Mesendoderm (in vitro differentiated cells): ENCODE results near the gene MBOAT7. TPM values are rescaled to one million over a fixed set of nuclear protein-coding genes. Genes with fewer than 3 reads are reported as not detected.

Experiments
- DNase-seq: peaks from one replicate; pipeline ENCODE4 v3.0.0; 2013
- H2AK5ac ChIP-seq: 2 replicates; pipeline ENCODE4 v1.6.1; 2013; ENCODE audit warnings: low read length, inconsistent platforms
- H2BK120ac ChIP-seq: 2 replicates; pipeline ENCODE4 v1.6.1; 2013; ENCODE audit warnings: low read depth, mild to moderate bottlenecking, low read length, moderate library complexity, mixed read lengths
- H2BK15ac ChIP-seq: replicated peaks from 2 replicates; pipeline ENCODE4 v1.6.1; 2013; ENCODE audit warnings: low read depth, mild to moderate bottlenecking, moderate library complexity
- H2BK5ac ChIP-seq: 2 replicates; pipeline ENCODE4 v1.6.1; 2013; ENCODE audit warnings: low read length, inconsistent platforms
- H3K18ac ChIP-seq: 2 replicates; pipeline ENCODE4 v1.6.1; 2013; ENCODE audit warnings: mild to moderate bottlenecking, low read length, mixed read lengths
- H3K23ac ChIP-seq: one replicate; pipeline ENCODE4 v1.6.1; 2013; ENCODE audit warnings: low read length
- H3K27ac ChIP-seq: 2 replicates; pipeline ENCODE4 v1.5.1; 2013; ENCODE audit warnings: low read depth, mild to moderate bottlenecking, inconsistent platforms, low read length, moderate library complexity
- H3K27me3 ChIP-seq: 2 replicates; pipeline ENCODE4 v1.6.1; 2013; ENCODE audit warnings: low read length, control low read depth, mild to moderate bottlenecking, inconsistent platforms; ENCODE audit not compliant: insufficient read depth, poor library complexity
- H3K36me3 ChIP-seq: 2 replicates; pipeline ENCODE4 v1.6.1; 2013; ENCODE audit warnings: low read length, inconsistent platforms; ENCODE audit not compliant: control insufficient read depth, insufficient read depth
- H3K4ac ChIP-seq: one replicate; pipeline ENCODE4 v1.6.1; 2013; ENCODE audit warnings: low read depth, mild to moderate bottlenecking, low read length, moderate library complexity
- H3K4me1 ChIP-seq: 2 replicates; pipeline ENCODE4 v1.6.1; 2013; ENCODE audit warnings: low read depth, low read length, inconsistent platforms; ENCODE audit not compliant: control insufficient read depth
- H3K4me2 ChIP-seq: 2 replicates; pipeline ENCODE4 v1.6.1; 2013; ENCODE audit warnings: low read length
- H3K4me3 ChIP-seq: 2 replicates; pipeline ENCODE4 v1.5.1; 2013; ENCODE audit warnings: mild to moderate bottlenecking, low read length
- H3K56ac ChIP-seq: one replicate; pipeline ENCODE4 v1.6.1; 2013; ENCODE audit warnings: low read length
- H3K79me1 ChIP-seq: 2 replicates; pipeline ENCODE4 v1.6.1; 2013; ENCODE audit warnings: low read length, inconsistent platforms
- H3K79me2 ChIP-seq: 2 replicates; pipeline ENCODE4 v1.6.1; 2013; ENCODE audit warnings: mild to moderate bottlenecking, low read length; ENCODE audit not compliant: control insufficient read depth, insufficient read depth
- H3K9ac ChIP-seq: 2 replicates; pipeline ENCODE4 v1.6.1; 2013; ENCODE audit warnings: low read length, inconsistent platforms
- H4K5ac ChIP-seq: one replicate; pipeline ENCODE4 v1.6.1; 2013; ENCODE audit warnings: low read length
- H4K8ac ChIP-seq: one replicate; pipeline ENCODE4 v1.6.1; 2013; ENCODE audit warnings: low read depth, mild to moderate bottlenecking, control low read depth, low read length, moderate library complexity
- WGBS: extraction: QIAGEN DNeasy Blood & Tissue Kit; methylation state at CpG from one replicate; pipeline ENCODE4 v1.1.7; 2013; ENCODE audit warnings: low lambda C conversion rate, missing lambda C conversion rate; ENCODE audit not compliant: insufficient coverage; ENCODE audit errors: extremely low coverage; 5-methylcytosine and 5-hydroxymethylcytosine counted together
- polyA plus RNA-seq, 2 experiments: library from polyadenylated mRNA; stranded (reverse); fragments of 200-250 nt; gene quantifications; one replicate each; pipeline ENCODE4 v1.2.3, GENCODE V29; 2013

Gene MBOAT7, protein sequence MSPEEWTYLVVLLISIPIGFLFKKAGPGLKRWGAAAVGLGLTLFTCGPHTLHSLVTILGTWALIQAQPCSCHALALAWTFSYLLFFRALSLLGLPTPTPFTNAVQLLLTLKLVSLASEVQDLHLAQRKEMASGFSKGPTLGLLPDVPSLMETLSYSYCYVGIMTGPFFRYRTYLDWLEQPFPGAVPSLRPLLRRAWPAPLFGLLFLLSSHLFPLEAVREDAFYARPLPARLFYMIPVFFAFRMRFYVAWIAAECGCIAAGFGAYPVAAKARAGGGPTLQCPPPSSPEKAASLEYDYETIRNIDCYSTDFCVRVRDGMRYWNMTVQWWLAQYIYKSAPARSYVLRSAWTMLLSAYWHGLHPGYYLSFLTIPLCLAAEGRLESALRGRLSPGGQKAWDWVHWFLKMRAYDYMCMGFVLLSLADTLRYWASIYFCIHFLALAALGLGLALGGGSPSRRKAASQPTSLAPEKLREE
- 95.4 TPM for polyA plus RNA-seq (2013, experiment 1 of 2)
- 92.1 TPM for polyA plus RNA-seq (2013, experiment 2 of 2)

- no peaks in the 10 kb centered on the region for H3K27me3 ChIP-seq
- peak within 1 kb of the TSS; percentile 90 for H3K4me2 ChIP-seq
- H3K23ac ChIP-seq = peak within 1 kb of the TSS; percentile 24
- H3K18ac ChIP-seq = peak within 1 kb of the TSS; percentile 85
- peak within 1 kb of the TSS; percentile 92 for H3K9ac ChIP-seq
- peaks cover 3% of the 10 kb centered on the region for H3K4me1 ChIP-seq
- peak within 1 kb of the TSS; percentile 42 for H4K8ac ChIP-seq
- peaks cover 8% of the 10 kb centered on the region for H3K36me3 ChIP-seq
- DNase-seq = no peak
- H3K4me3 ChIP-seq = peak within 1 kb of the TSS; percentile 61
- WGBS = no CpG with 5 or more reads among the region's 64 CpGs
- peaks cover 25% of the 10 kb centered on the region for H3K79me2 ChIP-seq
- peak within 1 kb of the TSS; percentile 92 for H2BK5ac ChIP-seq
- H3K56ac ChIP-seq = peak within 1 kb of the TSS; percentile 98
- H4K5ac ChIP-seq = no peak within 1 kb of the TSS
- H2BK15ac ChIP-seq = no peak within 1 kb of the TSS
- H3K27ac ChIP-seq = peak within 1 kb of the TSS; percentile 96
- peaks cover 30% of the 10 kb centered on the region for H3K79me1 ChIP-seq
- no peak within 1 kb of the TSS for H2BK120ac ChIP-seq
- H3K4ac ChIP-seq = peak within 1 kb of the TSS; percentile 86
- H2AK5ac ChIP-seq = no peak within 1 kb of the TSS
Measured at GRCh38 chr19:54189145-54189734, at the start of gene MBOAT7. Gene MBOAT7 (minus strand): TSS chr19:54189580. CDS start chr19:54188508, 1,072 bp downstream.

DNA sequence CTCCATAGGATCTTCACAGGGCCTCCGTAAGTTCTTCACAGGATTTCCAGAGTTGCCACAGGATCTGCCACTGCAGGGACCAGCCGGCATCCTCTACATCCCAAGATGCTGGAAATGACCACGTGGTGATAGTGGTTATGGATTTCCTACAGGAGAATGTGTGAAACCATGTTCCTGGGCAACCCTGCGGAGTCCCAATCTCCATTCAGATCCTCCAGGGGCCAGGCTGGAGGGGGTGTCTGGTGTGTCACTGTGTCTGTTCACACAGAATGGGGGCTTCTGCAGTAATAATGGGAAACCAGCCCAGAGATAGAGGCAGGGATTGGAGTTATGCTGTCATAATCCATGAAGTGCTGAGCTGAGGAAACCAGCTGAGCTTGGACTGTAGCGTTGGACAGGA lies 44.6 kb upstream of the MBOAT7 start:
- H3K79me1 ChIP-seq = no peaks in the 10 kb centered on the region
- no peak overlapping the region for H3K23ac ChIP-seq
- no peak overlapping the region for H2BK5ac ChIP-seq
- H3K4me2 ChIP-seq = no peak overlapping the region
- H2BK120ac ChIP-seq = no peak overlapping the region
- no peak overlapping the region for H2AK5ac ChIP-seq
- no peak overlapping the region for H3K56ac ChIP-seq
- no peak overlapping the region for H3K4ac ChIP-seq
- no peaks in the 10 kb centered on the region for H3K27me3 ChIP-seq
- H3K36me3 ChIP-seq = no peaks in the 10 kb centered on the region
- no peak overlapping the region for H3K9ac ChIP-seq
- H3K18ac ChIP-seq = no peak overlapping the region
- no peak overlapping the region for H3K4me3 ChIP-seq
- no peak overlapping the region for H4K5ac ChIP-seq
- no peaks in the 10 kb centered on the region for H3K4me1 ChIP-seq
- H2BK15ac ChIP-seq = no peak overlapping the region
- no peak for DNase-seq
- no peaks in the 10 kb centered on the region for H3K79me2 ChIP-seq
- H3K27ac ChIP-seq = no peak overlapping the region
- no peak overlapping the region for H4K8ac ChIP-seq
- WGBS = no CpG with 5 or more reads among the region's 5 CpGs

- Histone ChIP-seq H3K27ac (no peak overlapping the region), H3K27me3 (no peaks in the 10 kb centered on the region), H3K4me3 (no peak overlapping the region), H2AK5ac (no peak overlapping the region), H4K5ac (no peak overlapping the region), H3K36me3 (no peaks in the 10 kb centered on the region), H3K79me1 (no peaks in the 10 kb centered on the region), H3K4ac (no peak overlapping the region), H2BK5ac (no peak overlapping the region), H3K4me1 (no peaks in the 10 kb centered on the region), H3K18ac (no peak overlapping the region), H4K8ac (no peak overlapping the region), H3K56ac (no peak overlapping the region), H3K79me2 (no peaks in the 10 kb centered on the region), H2BK120ac (no peak overlapping the region), H3K23ac (no peak overlapping the region), H2BK15ac (no peak overlapping the region), H3K9ac (no peak overlapping the region), H3K4me2 (no peak overlapping the region)
- WGBS = no CpG with 5 or more reads among the region's 21 CpGs
- DNase-seq = peak; percentile 88
Measured at GRCh38 chr19:54231077-54231931, 41.9 kb upstream of the MBOAT7 start.

GRCh38 chr19:54230031-54230430 lies 40.7 kb upstream of the MBOAT7 start:
- no peak overlapping the region for H3K23ac ChIP-seq
- H3K4ac ChIP-seq = no peak overlapping the region
- no peak overlapping the region for H3K9ac ChIP-seq

DNA sequence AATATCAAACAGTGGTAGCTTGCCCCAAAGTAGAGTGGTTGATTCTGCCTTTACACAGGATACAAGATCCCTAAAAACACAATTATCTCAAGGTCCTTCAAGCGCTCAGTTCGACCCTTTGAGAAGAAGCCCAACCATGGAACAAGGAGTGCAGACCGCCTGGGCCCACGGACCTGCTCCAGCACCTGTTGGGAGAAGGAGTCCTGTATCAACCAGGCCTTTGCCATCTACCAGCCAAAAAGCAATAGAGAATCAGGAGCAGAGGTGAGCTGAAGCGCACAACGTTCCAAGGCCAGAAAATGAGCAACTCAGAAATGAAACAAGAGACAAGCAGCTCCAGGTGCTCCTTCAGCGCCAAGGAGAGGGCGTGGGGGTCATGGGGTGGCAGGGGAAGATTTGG lies 39.8 kb upstream of the MBOAT7 start:
- H4K8ac ChIP-seq = no peak overlapping the region
- no peak overlapping the region for H2AK5ac ChIP-seq
- no peak overlapping the region for H3K9ac ChIP-seq
- H2BK15ac ChIP-seq = no peak overlapping the region
- H3K79me1 ChIP-seq = no peaks in the 10 kb centered on the region
- H3K27me3 ChIP-seq = no peaks in the 10 kb centered on the region
- no peak for DNase-seq
- H3K4ac ChIP-seq = no peak overlapping the region
- no peak overlapping the region for H2BK5ac ChIP-seq
- H3K27ac ChIP-seq = no peak overlapping the region
- no peak overlapping the region for H2BK120ac ChIP-seq
- H3K18ac ChIP-seq = no peak overlapping the region
- H3K4me2 ChIP-seq = no peak overlapping the region
- no peaks in the 10 kb centered on the region for H3K4me1 ChIP-seq
- no peaks in the 10 kb centered on the region for H3K36me3 ChIP-seq
- no peak overlapping the region for H4K5ac ChIP-seq
- H3K4me3 ChIP-seq = no peak overlapping the region
- no peak overlapping the region for H3K23ac ChIP-seq
- no peaks in the 10 kb centered on the region for H3K79me2 ChIP-seq
- WGBS = no CpG with 5 or more reads among the region's 8 CpGs
- no peak overlapping the region for H3K56ac ChIP-seq

More at GRCh38 chr19:54230031-54230430, 40.7 kb upstream of the MBOAT7 start:
- H3K18ac ChIP-seq = no peak overlapping the region
- no peaks in the 10 kb centered on the region for H3K79me1 ChIP-seq
- no peak overlapping the region for H3K27ac ChIP-seq
- H3K4me3 ChIP-seq = no peak overlapping the region
- no peaks in the 10 kb centered on the region for H3K4me1 ChIP-seq
- H2BK5ac ChIP-seq = no peak overlapping the region
- no CpG with 5 or more reads among the region's 7 CpGs for WGBS
- no peak for DNase-seq
- H3K56ac ChIP-seq = no peak overlapping the region
- H2BK15ac ChIP-seq = no peak overlapping the region
- H2AK5ac ChIP-seq = no peak overlapping the region
- no peaks in the 10 kb centered on the region for H3K36me3 ChIP-seq
- no peak overlapping the region for H2BK120ac ChIP-seq
- H3K4me2 ChIP-seq = no peak overlapping the region
- no peaks in the 10 kb centered on the region for H3K27me3 ChIP-seq
- no peak overlapping the region for H4K5ac ChIP-seq
- H4K8ac ChIP-seq = no peak overlapping the region
- no peaks in the 10 kb centered on the region for H3K79me2 ChIP-seq
